A549 (cell line): ENCODE measurements around the gene MAP2K7. TPM values are rescaled to one million over a fixed set of nuclear protein-coding genes. Genes with fewer than 3 reads are reported as not detected.

ENCODE experiments used
- ATAC-seq, 2 experiments: fragments of 200-7000 bp in 1 of 2; fragments of >200 bp in 1 of 2; cut with Nextera tagmentation in 1 of 2; cut with Tn5 transposase in 1 of 2; 3 replicates each; pipeline versions ENCODE4 v1.8.0 to v1.9.1; 2018 to 2020; ENCODE audit warnings: mild to moderate bottlenecking in 1 of 2, moderate library complexity in 1 of 2
- CTCF ChIA-PET: fragments of 300-600 bp; sonication (Branson Sonifier 250); formaldehyde crosslinking; extraction: SDS; loops from one replicate; lab custom pipeline; 2021; ENCODE audit warnings: antibody characterized with exemption, inconsistent platforms; lab: Yijun Ruan, JAX
- POLR2A ChIA-PET: fragments of 350-600 bp; formaldehyde crosslinking; extraction: SDS; loops from one replicate; lab custom pipeline; 2021; ENCODE audit warnings: antibody characterized with exemption, inconsistent platforms; lab: Yijun Ruan, JAX
- DNase-seq, 2 experiments: peaks; one replicate each; pipeline versions ENCODE4 v3.0.0 to v3.0.0-alpha.2; 2011 to 2016; ENCODE audit warnings: low read depth in 1 of 2, low spot score in 1 of 2
- FAIRE-seq: peaks from 2 replicates; lab custom pipeline; 2011; peaks lifted over from hg19 to GRCh38; lab: Jason Lieb, UNC
- H3K27ac ChIP-seq, 2 experiments: fragments of >200 bp; sonication (Bioruptor Twin); formaldehyde crosslinking; 3 replicates each; pipeline ENCODE4 v1.5.1; 2016 to 2017
- H3K4me1 ChIP-seq: fragments of >200 bp; sonication (Bioruptor Twin); formaldehyde crosslinking; 3 replicates; pipeline ENCODE4 v1.6.1; 2016
- H3K4me2 ChIP-seq: fragments of >200 bp; sonication (Bioruptor Twin); formaldehyde crosslinking; 3 replicates; pipeline ENCODE4 v1.6.1; 2016
- H3K4me3 ChIP-seq: fragments of >200 bp; sonication (Bioruptor Twin); formaldehyde crosslinking; 3 replicates; pipeline ENCODE4 v1.5.1; 2016
- H3K9me3 ChIP-seq: fragments of >200 bp; sonication (Bioruptor Twin); formaldehyde crosslinking; 3 replicates; pipeline ENCODE4 v1.6.1; 2016
- CBX2 ChIP-seq: fragments of 200-600 bp; sonication (generic); IDR thresholded peaks from 2 replicates; pipeline ENCODE4 v1.6.1; 2016; ENCODE audit warnings: low read depth, mild to moderate bottlenecking, borderline replicate concordance
- CEBPB ChIP-seq, 2 experiments: fragments of >200 bp in 1 of 2; sonication (Bioruptor Twin) in 1 of 2; formaldehyde crosslinking in 1 of 2; IDR thresholded peaks; 2 replicates each; pipeline ENCODE4 v1.6.1; 2012 to 2016
- CHD4 ChIP-seq: fragments of 200-600 bp; sonication (generic); IDR thresholded peaks from 2 replicates; pipeline ENCODE4 v1.6.1; 2016; ENCODE audit warnings: antibody characterized with exemption, mild to moderate bottlenecking, borderline replicate concordance
- EHF ChIP-seq: fragments of 250-450 bp; sonication (Bioruptor Pico); IDR thresholded peaks from 2 replicates; pipeline ENCODE4 v1.5.0; 2020; ENCODE audit warnings: mild to moderate bottlenecking
- EP300 ChIP-seq, 2 experiments: fragments of >200 bp; sonication (Bioruptor Twin); formaldehyde crosslinking; IDR thresholded peaks; 2 replicates in 1 of 2; 3 replicates in 1 of 2; pipeline ENCODE4 v1.6.1; 2016 to 2017
- FOSL2 ChIP-seq, 2 experiments: fragments of 450-650 bp in 1 of 2; fragments of >200 bp in 1 of 2; sonication (Bioruptor Twin) in 1 of 2; formaldehyde crosslinking; IDR thresholded peaks; 2 replicates each; pipeline versions ENCODE4 v1.5.0 to v1.6.1; 2016 to 2020; ENCODE audit warnings: mild to moderate bottlenecking in 1 of 2, moderate library complexity in 1 of 2
- HOXA7 ChIP-seq: fragments of 250-450 bp; sonication (Bioruptor Pico); IDR thresholded peaks from 2 replicates; pipeline ENCODE4 v1.5.0; 2020; ENCODE audit warnings: mild to moderate bottlenecking, moderate library complexity
- JUN ChIP-seq, 2 experiments: fragments of >200 bp; sonication (Bioruptor Twin); formaldehyde crosslinking; IDR thresholded peaks; 2 replicates in 1 of 2; 3 replicates in 1 of 2; pipeline ENCODE4 v1.6.1; 2016 to 2017
- JUNB ChIP-seq: fragments of >200 bp; sonication (Bioruptor Twin); formaldehyde crosslinking; IDR thresholded peaks from 2 replicates; pipeline ENCODE4 v1.6.1; 2016
- KDM1A ChIP-seq: fragments of 200-600 bp; sonication (generic); IDR thresholded peaks from 2 replicates; pipeline ENCODE4 v1.6.1; 2016; ENCODE audit warnings: low read depth, mild to moderate bottlenecking
- KDM5A ChIP-seq: fragments of 200-600 bp; sonication (generic); IDR thresholded peaks from 2 replicates; pipeline ENCODE4 v1.6.1; 2016; ENCODE audit warnings: antibody characterized with exemption, mild to moderate bottlenecking
- MAFK ChIP-seq: fragments of 450-650 bp; IDR thresholded peaks from 2 replicates; pipeline ENCODE4 v1.6.1; 2014; ENCODE audit not compliant: partially characterized antibody
- MYC ChIP-seq: IDR thresholded peaks from 2 replicates; pipeline ENCODE4 v1.6.1; 2012; ENCODE audit warnings: mild to moderate bottlenecking, inconsistent platforms, low read length, improper control_type of control experiment, borderline replicate concordance
- NR3C1 ChIP-seq: fragments of >200 bp; sonication (Bioruptor Twin); formaldehyde crosslinking; IDR thresholded peaks from 3 replicates; pipeline ENCODE4 v1.6.1; 2017
- PHF8 ChIP-seq: fragments of 200-600 bp; sonication (generic); IDR thresholded peaks from 2 replicates; pipeline ENCODE4 v1.6.1; 2016; ENCODE audit warnings: low read depth, mild to moderate bottlenecking, antibody characterized with exemption, moderate library complexity, borderline replicate concordance
- POLR2AphosphoS2 ChIP-seq: conservative IDR thresholded peaks from 2 replicates; pipeline ENCODE4 v1.6.1; 2012; ENCODE audit warnings: low read length, improper control_type of control experiment, inconsistent platforms
- RARB ChIP-seq: fragments of 250-450 bp; sonication (Bioruptor Pico); IDR thresholded peaks from 2 replicates; pipeline ENCODE4 v1.8.0; 2021; ENCODE audit warnings: mild to moderate bottlenecking, moderate library complexity
- RFX5 ChIP-seq: fragments of 450-650 bp; IDR thresholded peaks from 2 replicates; pipeline ENCODE4 v1.7.1; 2014; ENCODE audit warnings: antibody characterized with exemption, mild to moderate bottlenecking, moderate library complexity
- TP53 ChIP-seq: fragments of 250-450 bp; sonication (Bioruptor Pico); IDR thresholded peaks from 2 replicates; pipeline ENCODE4 v1.5.0; 2021; ENCODE audit warnings: mild to moderate bottlenecking, moderate library complexity
- WGBS: methylation state at CpG from one replicate; pipeline ENCODE4 v1.1.6; 2017; ENCODE audit errors: missing lambda C conversion rate; 5-methylcytosine and 5-hydroxymethylcytosine counted together
- polyA plus RNA-seq, 4 experiments: library from polyadenylated mRNA; depleted of rRNA in 3 of 4; stranded (reverse); fragments of >200 nt; fragmentation: RNase III in 1 of 4; extraction: RNeasy Plus Mini Kit Qiagen cat#74134 plus additional on column Dnase treatment in 1 of 4; gene quantifications; 2 replicates in 3 of 4; 3 replicates in 1 of 4; pipeline ENCODE4 v1.2.3, GENCODE V29; 2011 to 2017
- TF ChIP-seq, protein P1 (sequence below): fragments of 150-350 bp; IDR thresholded peaks from 2 replicates; pipeline ENCODE4 v1.6.1; 2014; ENCODE audit warnings: low read depth, mild to moderate bottlenecking, low read length
- TF ChIP-seq, protein P2 (sequence below): fragments of >200 bp; sonication (Bioruptor Twin); formaldehyde crosslinking; IDR thresholded peaks from 3 replicates; pipeline ENCODE4 v1.5.1; 2016
- TF ChIP-seq, protein P3 (sequence below): fragments of 450-650 bp; IDR thresholded peaks from 2 replicates; pipeline ENCODE4 v1.6.1; 2014; ENCODE audit warnings: antibody characterized with exemption
- TF ChIP-seq, protein P4 (sequence below): IDR thresholded peaks from 2 replicates; pipeline ENCODE4 v1.6.1; 2012

MAP2K7 gene
- polyA plus RNA-seq, 2 of the 4 experiments (the other 2 are of a cell fraction): 5.5 to 19.4 TPM

DNA sequence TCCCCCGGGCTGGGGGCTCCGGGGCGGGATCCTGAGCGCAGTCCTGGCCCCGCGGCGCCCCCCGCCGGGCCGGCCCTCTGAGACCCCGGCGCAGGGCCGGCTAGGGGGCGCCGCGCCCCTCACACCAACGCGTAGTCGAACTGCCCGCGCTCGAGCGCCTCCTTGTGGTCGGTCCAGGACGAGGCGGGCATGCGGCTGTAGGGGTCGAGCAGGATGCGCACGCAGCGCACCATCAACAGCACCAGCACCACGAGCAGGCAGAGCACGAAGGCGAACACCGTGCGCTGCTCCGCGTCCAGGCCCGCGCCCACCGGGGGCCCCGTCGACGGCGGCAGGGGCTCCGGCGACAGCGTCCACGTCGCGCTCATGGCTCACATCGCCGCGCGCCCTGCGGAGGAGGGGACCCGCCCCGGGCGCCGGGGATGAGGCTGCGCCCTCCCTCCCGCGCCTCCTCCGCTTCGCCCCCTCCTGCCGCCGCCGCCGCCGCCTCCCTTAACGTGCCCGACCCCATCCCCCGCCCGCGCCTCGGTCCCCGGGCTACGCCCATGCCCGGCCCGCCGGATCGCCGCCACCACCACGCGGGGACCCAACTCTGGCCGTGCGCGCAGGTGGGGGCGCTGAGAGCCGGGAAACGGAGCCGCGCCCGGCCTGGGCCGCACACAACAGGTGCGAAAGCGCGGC, 21.6 kb downstream of the MAP2K7 start (continued):
- TF ChIP-seq, protein P1, sequence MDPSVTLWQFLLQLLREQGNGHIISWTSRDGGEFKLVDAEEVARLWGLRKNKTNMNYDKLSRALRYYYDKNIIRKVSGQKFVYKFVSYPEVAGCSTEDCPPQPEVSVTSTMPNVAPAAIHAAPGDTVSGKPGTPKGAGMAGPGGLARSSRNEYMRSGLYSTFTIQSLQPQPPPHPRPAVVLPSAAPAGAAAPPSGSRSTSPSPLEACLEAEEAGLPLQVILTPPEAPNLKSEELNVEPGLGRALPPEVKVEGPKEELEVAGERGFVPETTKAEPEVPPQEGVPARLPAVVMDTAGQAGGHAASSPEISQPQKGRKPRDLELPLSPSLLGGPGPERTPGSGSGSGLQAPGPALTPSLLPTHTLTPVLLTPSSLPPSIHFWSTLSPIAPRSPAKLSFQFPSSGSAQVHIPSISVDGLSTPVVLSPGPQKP: no peak
- TF ChIP-seq JUNB (no peak), RFX5 (no peak)
- TF ChIP-seq, protein P2, sequence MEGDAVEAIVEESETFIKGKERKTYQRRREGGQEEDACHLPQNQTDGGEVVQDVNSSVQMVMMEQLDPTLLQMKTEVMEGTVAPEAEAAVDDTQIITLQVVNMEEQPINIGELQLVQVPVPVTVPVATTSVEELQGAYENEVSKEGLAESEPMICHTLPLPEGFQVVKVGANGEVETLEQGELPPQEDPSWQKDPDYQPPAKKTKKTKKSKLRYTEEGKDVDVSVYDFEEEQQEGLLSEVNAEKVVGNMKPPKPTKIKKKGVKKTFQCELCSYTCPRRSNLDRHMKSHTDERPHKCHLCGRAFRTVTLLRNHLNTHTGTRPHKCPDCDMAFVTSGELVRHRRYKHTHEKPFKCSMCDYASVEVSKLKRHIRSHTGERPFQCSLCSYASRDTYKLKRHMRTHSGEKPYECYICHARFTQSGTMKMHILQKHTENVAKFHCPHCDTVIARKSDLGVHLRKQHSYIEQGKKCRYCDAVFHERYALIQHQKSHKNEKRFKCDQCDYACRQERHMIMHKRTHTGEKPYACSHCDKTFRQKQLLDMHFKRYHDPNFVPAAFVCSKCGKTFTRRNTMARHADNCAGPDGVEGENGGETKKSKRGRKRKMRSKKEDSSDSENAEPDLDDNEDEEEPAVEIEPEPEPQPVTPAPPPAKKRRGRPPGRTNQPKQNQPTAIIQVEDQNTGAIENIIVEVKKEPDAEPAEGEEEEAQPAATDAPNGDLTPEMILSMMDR: peak; percentile 79

DNA sequence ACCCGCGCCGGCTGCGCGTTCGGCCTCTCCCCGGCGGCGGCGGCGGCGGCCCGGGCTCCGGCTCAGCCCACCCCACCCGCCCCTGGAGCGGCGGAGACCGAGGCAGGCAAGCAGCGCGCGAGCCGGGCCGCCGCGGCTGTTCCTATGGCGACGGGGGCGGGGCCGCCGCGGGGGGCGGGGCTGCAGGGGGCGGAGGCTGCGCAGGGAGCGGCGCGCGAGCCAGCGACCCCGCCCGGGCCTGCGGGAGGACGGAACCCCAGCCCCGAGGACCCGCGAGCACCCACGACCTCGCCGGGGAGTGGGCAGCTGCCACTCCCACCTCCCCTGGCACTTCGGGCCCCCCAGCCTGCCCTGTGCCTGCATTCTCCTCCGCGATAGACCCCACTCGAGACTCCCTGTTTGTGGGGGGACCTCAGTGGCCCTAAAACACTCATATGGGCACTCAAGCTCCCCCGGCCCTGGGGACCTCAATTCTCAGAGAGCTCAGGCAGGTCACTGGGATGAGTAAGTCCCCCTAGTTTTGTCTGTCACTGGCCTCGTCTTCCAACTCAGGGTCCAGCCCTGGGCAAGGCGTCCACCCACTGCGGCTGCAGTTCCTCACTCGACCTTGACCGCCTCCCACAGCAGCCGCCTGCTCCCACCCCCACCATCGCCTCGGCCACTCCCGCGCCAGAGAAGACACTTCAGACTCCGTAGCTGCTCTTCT, 22.5 kb downstream of the MAP2K7 start, which contains the start of gene CTXN1:
Gene CTXN1 (minus strand): TSS at position 115 of the 706 bp plus-strand sequence. CDS start 597 bp downstream, outside the sequence.
- TF ChIP-seq NR3C1 (no peak), JUN (IDR thresholded peaks at IDR 0.05) (peak in 1 of 2 experiments; percentile 27; a peak in 1 of 5 replicates), PHF8 (no peak), KDM5A (no peak), POLR2AphosphoS2 (0 out of 2 replicates have a peak, but pooled peaks have one; percentile 45), MAFK (no peak), RARB (CRISPR knock-in tag) (no peak), FOSL2 (IDR thresholded peaks at IDR 0.05) (no peak), FOSL2 (CRISPR knock-in tag; IDR thresholded peaks at IDR 0.05) (no peak)
- TF ChIP-seq, protein P3, sequence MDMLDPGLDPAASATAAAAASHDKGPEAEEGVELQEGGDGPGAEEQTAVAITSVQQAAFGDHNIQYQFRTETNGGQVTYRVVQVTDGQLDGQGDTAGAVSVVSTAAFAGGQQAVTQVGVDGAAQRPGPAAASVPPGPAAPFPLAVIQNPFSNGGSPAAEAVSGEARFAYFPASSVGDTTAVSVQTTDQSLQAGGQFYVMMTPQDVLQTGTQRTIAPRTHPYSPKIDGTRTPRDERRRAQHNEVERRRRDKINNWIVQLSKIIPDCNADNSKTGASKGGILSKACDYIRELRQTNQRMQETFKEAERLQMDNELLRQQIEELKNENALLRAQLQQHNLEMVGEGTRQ: no peak
- Histone ChIP-seq H3K27ac (peak within 1 kb of the TSS; percentile 80 to 92), H3K4me1 (peaks cover 25% of the 10 kb centered on the region), H3K4me3 (peak within 1 kb of the TSS; percentile 82), H3K4me2 (peak within 1 kb of the TSS; percentile 100), H3K9me3 (no peaks in the 10 kb centered on the region)
- 51% methylated on average over 14 of the region's 65 CpGs for WGBS
- ChIA-PET CTCF (interaction anchor here (1.0 to 2.0 kb wide), 4 partner anchors 8 to 18 kb away, joined by 4 to 13 read pairs (median 6); partner anchors contain the start of gene TIMM44), POLR2A (no interaction called here)
- DNase-seq (peak; percentile 40 to 45), FAIRE-seq (no peak), ATAC-seq (peak; percentile 39 to 51)

DNA sequence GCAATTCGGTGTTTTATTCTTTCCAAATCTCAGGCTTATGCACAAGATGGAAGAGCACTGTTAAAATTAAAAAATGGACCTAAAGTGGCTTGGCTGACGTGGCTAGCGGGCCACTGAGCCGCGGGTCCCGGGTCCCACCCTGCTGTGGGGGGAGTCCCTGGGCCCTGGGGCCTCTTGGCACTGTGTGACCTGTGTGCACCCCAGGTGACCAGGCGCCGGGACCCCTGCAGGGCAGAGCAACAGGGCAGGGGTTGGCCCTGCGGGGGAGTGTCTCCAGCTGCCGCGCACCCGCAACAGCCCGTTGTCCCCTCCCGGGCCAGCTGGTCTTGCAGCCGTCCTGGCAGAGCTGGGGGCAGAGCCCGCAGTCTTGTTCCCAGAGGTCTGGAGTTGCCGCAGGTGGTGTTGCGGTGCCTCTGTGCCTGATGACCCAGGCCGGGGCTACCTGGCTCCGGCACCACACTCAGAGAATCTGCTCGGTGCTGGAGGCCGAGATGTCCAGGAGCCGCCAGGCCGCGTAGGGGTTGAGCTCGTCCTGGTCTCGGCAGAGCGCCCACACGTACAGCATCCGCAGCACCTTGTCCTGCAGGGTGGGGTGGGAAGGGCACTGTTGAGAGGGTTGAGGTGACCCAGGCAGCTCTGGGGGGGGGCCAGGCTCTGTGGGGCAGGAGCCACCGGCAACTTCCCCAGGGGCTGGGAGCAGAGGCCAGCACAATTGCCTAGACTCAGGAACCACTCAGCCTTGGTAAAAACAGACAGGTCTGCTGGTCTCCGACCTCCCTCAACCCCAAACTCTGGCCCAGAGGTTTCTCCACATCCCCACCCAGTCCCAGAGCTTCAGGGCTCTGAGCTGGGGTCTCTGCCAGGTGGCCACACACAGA, 23.3 kb downstream of the MAP2K7 start:
- Histone ChIP-seq H3K4me3 (no peak overlapping the region), H3K4me2 (no peak overlapping the region; the same call in 2 of the 3 replicates), H3K9me3 (no peaks in the 10 kb centered on the region), H3K4me1 (peaks cover 22% of the 10 kb centered on the region), H3K27ac (peak overlapping the region in 1 of 2 experiments; percentile 92; a peak in 1 of 6 replicates)
- TF ChIP-seq, protein P1: no peak
- TF ChIP-seq CHD4 (no peak), TP53 (CRISPR knock-in tag) (no peak), EHF (no peak), NR3C1 (no peak), CBX2 (no peak), HOXA7 (CRISPR knock-in tag) (no peak), MYC (no peak), CEBPB (IDR thresholded peaks at IDR 0.05) (no peak), KDM1A (no peak), EP300 (IDR thresholded peaks at IDR 0.05) (no peak)
- TF ChIP-seq, protein P4, sequence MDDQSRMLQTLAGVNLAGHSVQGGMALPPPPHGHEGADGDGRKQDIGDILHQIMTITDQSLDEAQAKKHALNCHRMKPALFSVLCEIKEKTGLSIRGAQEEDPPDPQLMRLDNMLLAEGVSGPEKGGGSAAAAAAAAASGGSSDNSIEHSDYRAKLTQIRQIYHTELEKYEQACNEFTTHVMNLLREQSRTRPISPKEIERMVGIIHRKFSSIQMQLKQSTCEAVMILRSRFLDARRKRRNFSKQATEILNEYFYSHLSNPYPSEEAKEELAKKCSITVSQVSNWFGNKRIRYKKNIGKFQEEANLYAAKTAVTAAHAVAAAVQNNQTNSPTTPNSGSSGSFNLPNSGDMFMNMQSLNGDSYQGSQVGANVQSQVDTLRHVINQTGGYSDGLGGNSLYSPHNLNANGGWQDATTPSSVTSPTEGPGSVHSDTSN: no peak
- POLR2A ChIA-PET: interaction anchor here (1.0 kb wide), 1 partner anchor 17 kb away, joined by 4 read pairs; the partner anchor contains the start of gene TIMM44
- FAIRE-seq: no peak
- 51% methylated on average over 8 of the region's 32 CpGs for WGBS
- no peak for DNase-seq
- CTCF ChIA-PET: interaction anchor here (1.0 to 2.0 kb wide), 5 partner anchors 9 to 73 kb away, joined by 3 to 13 read pairs (median 5); partner anchors contain the start of gene TIMM44
- no peak; a peak in 1 of 6 replicates for ATAC-seq
